NCI-H446 treated with DMSO at 0.1 percent for 48 hours (cell line): ENCODE results near the gene TUBGCP6.

Experiments used
- DNase-seq: peaks from one replicate; lab custom pipeline; 2025; lab: John Stamatoyannopoulos, UW

TUBGCP6 gene

DNA sequence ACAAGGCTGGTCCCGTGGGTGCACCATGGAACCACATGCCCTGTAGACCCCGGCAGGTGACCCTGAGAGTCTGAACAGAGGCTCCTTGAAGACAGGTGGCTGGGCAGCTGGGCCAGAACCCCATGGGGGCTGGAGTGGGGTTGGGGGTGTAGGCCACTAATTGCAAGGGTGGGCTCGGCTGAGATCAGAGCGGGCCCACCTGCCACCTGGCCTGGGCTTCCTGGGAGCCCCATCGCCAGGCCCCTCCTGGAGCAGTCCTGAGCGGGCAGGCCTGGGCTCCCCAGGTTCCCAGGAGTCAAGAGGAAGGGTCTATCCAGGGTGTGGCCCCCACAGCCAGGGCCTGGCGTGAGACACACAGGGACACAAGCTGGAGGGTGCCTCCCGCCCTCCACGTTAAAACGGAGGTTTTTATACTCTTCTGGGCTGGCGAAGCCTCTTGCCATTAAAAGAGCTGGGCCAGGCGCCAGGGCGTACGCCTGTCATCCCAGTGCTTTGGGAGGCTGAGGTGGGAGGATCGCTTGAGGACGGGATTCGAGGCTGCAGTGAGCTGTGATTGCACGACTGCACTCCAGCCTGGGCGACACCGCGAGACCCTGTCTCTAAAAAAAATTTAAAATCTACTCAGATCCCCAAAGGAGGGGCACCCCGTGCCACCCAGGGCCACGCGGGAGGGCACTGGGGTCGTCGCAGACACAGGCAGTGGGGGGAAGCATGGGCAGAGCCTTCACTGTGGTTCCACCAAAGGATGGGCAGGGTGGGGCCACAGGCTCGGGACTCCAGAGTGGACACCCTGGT lies 63.9 kb downstream of the TUBGCP6 start:
- no peak for DNase-seq

DNA sequence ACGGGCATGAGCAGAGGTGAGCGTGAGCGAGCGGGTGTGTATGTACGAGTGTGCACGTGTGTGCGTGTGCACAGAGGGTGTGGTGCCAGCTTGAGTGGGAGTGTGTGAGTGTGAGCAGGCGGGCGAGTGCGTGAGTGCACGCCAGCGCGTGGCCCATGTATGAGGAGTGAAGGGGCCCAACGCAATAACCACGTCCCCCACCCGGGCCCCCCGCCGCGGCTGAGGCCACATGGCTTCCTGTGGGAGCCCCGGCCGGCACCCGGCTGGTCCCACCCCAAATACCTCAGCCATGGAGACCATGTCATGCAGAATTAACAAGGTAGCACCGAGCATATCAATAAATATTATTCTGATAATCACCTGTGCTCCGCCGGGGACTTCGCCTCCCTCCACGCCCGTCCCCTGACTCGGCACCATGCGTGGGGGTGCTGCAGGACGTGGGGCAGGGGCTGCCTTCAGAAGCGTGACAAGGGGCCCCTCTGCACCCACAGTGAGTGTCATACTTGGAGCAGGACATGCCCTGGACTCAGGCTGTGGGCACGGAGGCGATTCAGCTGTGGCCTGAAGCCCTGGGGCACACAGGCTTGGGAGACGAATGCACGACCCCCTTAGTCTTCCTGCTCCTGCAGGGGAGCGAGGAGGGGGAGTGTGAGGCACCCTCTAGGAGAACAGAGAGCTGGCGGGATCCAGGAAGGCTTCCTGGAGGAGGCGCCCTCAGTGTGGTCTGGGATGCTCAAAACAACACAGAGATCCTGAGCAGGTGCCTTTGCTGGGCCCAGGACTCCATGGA lies 64.7 kb downstream of the TUBGCP6 start:
- DNase-seq: no peak

GRCh38 chr22:50178871-50179869 lies 65.7 kb downstream of the TUBGCP6 start:
- no peak for DNase-seq

GRCh38 chr22:50178471-50178864 lies 66.4 kb downstream of the TUBGCP6 start:
- no peak for DNase-seq

- DNase-seq: no peak
These were observed 67.0 kb downstream of the TUBGCP6 start for GRCh38 chr22:50177537-50178470.

DNA sequence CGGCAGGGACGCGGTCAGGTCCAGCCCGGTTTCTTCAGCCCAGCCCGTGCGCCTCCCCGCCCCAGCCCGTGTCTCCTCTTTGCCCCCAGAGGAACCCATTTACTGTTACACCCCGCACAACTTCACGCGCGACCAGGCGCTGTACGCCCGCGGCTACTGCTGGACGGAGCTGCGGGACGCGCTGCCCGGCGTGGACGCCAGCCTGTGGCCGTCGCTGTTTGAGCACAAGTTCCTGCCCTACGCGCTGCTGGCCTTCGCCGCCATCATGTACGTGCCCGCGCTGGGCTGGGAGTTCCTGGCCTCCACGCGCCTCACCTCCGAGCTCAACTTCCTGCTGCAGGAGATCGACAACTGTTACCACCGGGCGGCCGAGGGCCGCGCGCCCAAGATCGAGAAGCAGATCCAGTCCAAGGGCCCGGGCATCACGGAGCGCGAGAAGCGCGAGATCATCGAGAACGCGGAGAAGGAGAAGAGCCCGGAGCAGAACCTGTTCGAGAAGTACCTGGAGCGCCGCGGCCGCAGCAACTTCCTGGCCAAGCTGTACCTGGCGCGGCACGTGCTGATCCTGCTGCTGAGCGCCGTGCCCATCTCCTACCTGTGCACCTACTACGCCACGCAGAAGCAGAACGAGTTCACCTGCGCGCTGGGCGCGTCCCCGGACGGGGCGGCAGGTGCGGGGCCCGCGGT lies 67.8 kb downstream of the TUBGCP6 start:
- DNase-seq: no peak

- no peak for DNase-seq
These were observed 68.6 kb downstream of the TUBGCP6 start for GRCh38 chr22:50175921-50176849.

DNA sequence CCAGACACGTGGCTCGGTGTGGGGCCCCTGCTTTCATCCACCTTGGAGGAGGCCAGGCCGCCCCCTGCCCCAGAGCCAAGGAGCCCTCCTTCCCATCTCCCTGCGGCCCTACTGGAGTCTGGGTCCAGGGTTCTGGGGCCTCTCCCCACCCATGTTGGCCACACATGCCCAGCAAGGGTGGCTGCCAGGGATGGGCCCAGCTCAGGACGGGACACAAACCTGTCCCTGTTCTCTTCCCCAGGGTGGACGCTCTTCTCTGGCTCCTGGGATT lies 69.7 kb downstream of the TUBGCP6 start:
- no peak for DNase-seq

GRCh38 chr22:50174382-50175190 lies 70.2 kb downstream of the TUBGCP6 start:
- no peak for DNase-seq

GRCh38 chr22:50173983-50174355 lies 70.9 kb downstream of the TUBGCP6 start:
- no peak for DNase-seq

DNA sequence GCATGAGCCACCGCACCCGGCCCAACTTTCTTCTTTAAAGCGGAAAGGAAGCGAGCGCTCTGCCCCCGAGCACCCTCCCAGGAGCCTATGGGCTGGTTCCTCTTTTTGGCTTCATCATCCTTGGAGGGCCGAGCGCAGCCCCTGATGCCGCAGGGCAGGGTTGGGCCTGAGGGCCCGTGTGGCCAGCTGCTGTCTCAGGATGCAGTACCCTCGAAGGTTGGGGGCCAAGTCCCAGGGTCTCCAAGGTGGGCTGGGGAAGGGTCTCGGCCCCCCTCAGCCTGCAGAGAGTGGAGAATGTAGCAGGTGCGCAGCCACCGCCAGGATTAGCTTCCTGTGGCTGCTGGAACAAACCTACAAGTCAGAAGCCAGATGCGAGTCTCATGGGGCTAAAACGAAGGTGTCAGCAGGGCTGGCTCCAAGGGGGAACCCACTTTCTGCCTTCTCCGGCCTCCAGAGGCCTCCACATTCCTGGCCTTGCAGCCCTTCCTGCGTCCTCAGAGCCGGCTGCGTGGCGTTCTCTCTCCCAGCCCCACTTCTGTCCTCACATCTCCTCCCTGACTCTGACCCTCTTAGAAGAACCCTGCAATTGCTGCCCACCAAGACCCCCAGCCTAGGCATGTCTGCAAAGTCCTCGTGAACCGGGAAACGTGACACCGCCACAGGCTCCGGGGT lies 71.4 kb downstream of the TUBGCP6 start:
- DNase-seq: no peak

- DNase-seq: no peak
These were observed 72.8 kb downstream of the TUBGCP6 start for GRCh38 chr22:50171965-50172421.

DNA sequence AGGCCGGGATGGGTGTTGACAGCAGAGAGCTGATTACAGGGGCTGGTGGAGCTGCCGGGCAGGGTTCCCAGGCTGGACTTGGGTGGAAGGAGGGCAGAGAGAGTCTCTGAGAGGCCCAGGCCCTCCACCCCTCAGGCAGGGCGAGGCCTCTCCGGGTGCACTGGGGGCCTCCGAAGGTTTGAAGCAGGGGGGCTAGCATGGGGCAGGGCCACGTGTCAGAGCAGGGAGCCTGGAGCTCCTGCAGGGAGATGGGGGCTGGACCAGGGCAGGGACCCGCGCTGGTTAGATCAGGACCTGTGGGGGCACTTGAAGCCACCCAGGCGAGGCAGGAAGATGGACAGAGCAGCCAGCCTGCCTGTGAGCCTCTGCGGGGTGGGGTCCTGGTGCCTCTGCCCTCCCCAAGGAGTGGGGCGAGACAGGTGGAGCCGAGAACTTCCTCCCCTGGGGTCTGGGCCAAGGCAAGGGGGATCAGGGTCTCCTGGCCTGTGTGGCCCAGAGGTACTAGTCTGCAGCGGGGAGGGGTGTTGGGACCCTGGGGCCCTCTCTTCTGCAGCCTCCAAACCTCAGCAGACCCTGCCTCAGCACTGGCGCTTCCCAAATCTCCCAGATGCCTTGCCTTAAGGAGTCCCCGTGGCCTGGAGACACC lies 73.4 kb downstream of the TUBGCP6 start:
- DNase-seq: no peak

GRCh38 chr22:50170453-50171318 lies 74.1 kb downstream of the TUBGCP6 start, which contains the start of gene PANX2:
Gene PANX2, plus strand, starts transcription at chr22:50170731. Its CDS starts 0 bp downstream, at chr22:50170731.
- DNase-seq: no peak

- no peak for DNase-seq
These were observed 75.0 kb downstream of the TUBGCP6 start for GRCh38 chr22:50169774-50170341.

- DNase-seq: no peak
These were observed 75.6 kb downstream of the TUBGCP6 start for GRCh38 chr22:50169181-50169759.
